HG03521 (cell line): ENCODE measurements around the gene MMP21.

Experiments
- ATAC-seq: cut with Tn5 transposase; IDR thresholded peaks from one replicate; pipeline ENCODE4 v1.9.1; 2021; ENCODE audit warnings: mild to moderate bottlenecking, moderate library complexity; ENCODE audit not compliant: unreplicated experiment

MMP21 gene

GRCh38 chr10:125775491-125776106, at the start of gene MMP21:
Gene MMP21, minus strand, starts transcription at chr10:125775821. Its CDS starts 0 bp downstream, at chr10:125775821.
- no peak for ATAC-seq

GRCh38 chr10:125824736-125825135, 49.1 kb upstream of the MMP21 start:
- no peak for ATAC-seq

GRCh38 chr10:125823663-125824251, 48.1 kb upstream of the MMP21 start:
- no peak for ATAC-seq

- ATAC-seq, result peak; percentile 72
These were observed 47.4 kb upstream of the MMP21 start, which contains the start of the genes BCCIP and UROS for GRCh38 chr10:125822878-125823662. Gene BCCIP, plus strand, starts transcription at chr10:125823546. Its CDS starts 12 bp downstream, at chr10:125823558. Gene UROS, minus strand, starts transcription at chr10:125823258. Its CDS starts 6,759 bp downstream, at chr10:125816499.

- peak; percentile 29 for ATAC-seq
These were observed 45.1 kb upstream of the MMP21 start for GRCh38 chr10:125820701-125821100.

GRCh38 chr10:125817337-125817946, 41.8 kb upstream of the MMP21 start:
- ATAC-seq, result no peak

- no peak for ATAC-seq
These were observed 40.9 kb upstream of the MMP21 start for GRCh38 chr10:125816548-125816947.

- no peak for ATAC-seq
These were observed 40.1 kb upstream of the MMP21 start for GRCh38 chr10:125815764-125816163.

- ATAC-seq, result no peak
These were observed 36.6 kb upstream of the MMP21 start for GRCh38 chr10:125812128-125812750.

- ATAC-seq, result no peak
These were observed 35.6 kb upstream of the MMP21 start for GRCh38 chr10:125811251-125811650.

GRCh38 chr10:125808047-125808446, 32.4 kb upstream of the MMP21 start:
- no peak for ATAC-seq

- ATAC-seq, result no peak
These were observed 27.1 kb upstream of the MMP21 start for GRCh38 chr10:125802739-125803138.

GRCh38 chr10:125802131-125802530, 26.5 kb upstream of the MMP21 start:
- ATAC-seq, result no peak

- ATAC-seq, result no peak
These were observed 26.0 kb upstream of the MMP21 start for GRCh38 chr10:125801574-125801973.

GRCh38 chr10:125799451-125800182, 24.0 kb upstream of the MMP21 start:
- no peak for ATAC-seq

- no peak for ATAC-seq
These were observed 22.5 kb upstream of the MMP21 start for GRCh38 chr10:125797994-125798662.

- ATAC-seq, result no peak
These were observed 21.8 kb upstream of the MMP21 start for GRCh38 chr10:125797424-125797823.

GRCh38 chr10:125795637-125796190, 20.1 kb upstream of the MMP21 start:
- ATAC-seq, result no peak

- ATAC-seq, result no peak
These were observed 19.5 kb upstream of the MMP21 start for GRCh38 chr10:125795128-125795527.
